ENCODE measurements around the gene THOP1.

GRCh38 chr19:2823646-2824045, 38.3 kb downstream of the THOP1 start:
- TF ChIP-seq, protein P1, sequence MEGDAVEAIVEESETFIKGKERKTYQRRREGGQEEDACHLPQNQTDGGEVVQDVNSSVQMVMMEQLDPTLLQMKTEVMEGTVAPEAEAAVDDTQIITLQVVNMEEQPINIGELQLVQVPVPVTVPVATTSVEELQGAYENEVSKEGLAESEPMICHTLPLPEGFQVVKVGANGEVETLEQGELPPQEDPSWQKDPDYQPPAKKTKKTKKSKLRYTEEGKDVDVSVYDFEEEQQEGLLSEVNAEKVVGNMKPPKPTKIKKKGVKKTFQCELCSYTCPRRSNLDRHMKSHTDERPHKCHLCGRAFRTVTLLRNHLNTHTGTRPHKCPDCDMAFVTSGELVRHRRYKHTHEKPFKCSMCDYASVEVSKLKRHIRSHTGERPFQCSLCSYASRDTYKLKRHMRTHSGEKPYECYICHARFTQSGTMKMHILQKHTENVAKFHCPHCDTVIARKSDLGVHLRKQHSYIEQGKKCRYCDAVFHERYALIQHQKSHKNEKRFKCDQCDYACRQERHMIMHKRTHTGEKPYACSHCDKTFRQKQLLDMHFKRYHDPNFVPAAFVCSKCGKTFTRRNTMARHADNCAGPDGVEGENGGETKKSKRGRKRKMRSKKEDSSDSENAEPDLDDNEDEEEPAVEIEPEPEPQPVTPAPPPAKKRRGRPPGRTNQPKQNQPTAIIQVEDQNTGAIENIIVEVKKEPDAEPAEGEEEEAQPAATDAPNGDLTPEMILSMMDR (IDR thresholded peaks at IDR 0.05; ENCODE audit: low read length), result no peak
- TF ChIP-seq EZH2 (IDR thresholded peaks at IDR 0.05; ENCODE audit: borderline replicate concordance, low read length), result no peak
